ENCODE results near the gene ADAM19.

ADAM19 gene

DNA sequence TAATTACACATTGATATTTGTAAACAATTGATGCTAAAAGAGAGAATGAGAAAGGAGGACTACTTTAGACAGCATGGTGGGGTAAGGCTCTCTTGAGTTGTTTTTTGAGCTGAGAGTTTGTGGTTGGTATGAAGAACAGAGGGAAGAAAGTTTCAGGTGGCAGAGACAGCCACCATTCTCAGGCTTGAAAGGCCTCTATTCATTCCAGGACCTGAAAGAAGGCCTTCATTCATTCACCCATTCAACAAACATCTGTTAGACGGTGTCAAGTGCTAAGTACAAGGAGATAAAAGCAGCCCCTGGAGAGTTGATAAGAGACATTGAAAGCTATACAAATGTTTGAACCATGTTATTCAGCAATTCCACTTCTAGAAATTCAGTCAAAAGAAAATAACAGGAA lies 21.7 kb upstream of the ADAM19 start:
- DNase-seq (ENCODE audit: extremely low read depth in 1 of 2, low read depth in 1 of 2), result no peak

DNA sequence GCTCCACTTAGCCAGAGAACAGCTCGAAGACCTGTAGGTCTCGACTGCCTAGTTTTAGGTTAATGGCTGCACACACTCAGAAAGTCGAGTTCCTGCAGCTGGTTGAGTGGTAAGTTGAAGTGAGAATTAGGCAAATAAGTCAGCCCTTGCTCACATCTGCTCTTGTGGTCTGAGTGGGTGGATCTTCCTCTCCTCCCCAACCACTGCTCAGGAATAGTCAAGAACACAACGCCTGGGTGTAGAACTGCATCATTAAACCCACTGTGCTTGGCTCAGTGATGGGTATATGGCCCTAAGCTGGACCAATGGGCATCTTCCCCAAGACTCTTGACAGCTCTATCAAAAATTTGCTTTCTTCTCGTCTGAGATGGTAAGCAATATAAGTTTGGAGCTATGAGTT lies 20.9 kb upstream of the ADAM19 start:
- no peak for DNase-seq (ENCODE audit: extremely low read depth in 1 of 2, low read depth in 1 of 2)

DNA sequence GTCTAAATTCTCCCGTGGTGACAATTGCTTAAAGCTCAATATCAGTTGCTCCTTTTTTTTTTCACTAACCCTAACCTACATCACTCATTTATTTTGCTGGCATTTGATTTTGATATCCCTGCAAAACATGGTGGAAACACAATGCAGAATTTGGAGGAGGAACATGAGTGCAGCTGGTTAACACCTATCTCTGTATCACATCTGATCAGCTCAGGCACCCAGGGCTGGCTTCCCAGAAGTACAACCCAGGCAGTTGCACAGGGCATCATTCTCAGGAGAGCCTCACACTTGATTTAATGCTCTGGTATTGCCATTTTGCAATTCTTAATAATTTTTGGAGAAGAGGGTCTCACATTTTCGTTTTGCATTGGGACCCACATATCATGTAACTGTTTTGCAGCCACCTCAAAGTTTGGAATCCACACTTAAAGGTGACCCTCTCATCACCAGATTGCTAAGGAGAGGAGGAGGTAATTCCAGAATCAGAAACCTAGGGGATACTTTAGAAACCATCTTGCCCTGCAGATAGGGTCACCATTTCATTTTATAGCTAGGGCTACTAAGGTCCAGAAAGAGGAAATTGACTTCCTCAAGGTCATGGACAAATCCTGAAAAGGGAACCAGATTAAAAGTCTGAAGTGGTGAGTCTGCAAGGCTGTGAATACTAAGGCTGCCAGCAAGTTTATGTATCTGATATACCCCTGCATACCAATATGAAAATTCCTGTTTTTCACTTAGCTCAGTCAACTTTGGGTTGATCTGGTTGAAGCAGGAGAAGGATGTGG lies 19.3 kb upstream of the ADAM19 start:
- no peak for DNase-seq (ENCODE audit: extremely low read depth in 1 of 2, low read depth in 1 of 2)

DNA sequence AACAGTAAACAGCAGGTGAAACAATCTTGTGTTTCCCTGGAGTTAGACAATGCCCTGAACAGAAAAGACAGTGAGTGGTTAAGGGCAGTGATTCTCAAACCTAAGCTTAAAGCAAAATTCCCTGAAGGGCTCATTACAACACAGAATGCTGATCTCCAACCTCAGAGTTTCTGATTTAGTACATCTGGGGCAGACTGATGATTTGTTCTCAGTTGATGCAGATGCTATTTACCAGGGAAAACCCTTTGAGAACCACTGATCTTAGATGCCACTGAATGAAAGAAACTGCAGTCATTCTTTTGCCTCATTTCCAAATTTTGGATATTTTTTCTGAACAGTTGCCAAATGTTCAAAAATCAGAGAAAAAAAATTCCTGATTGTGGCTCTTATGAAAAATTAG lies 18.7 kb upstream of the ADAM19 start:
- no peak for DNase-seq (ENCODE audit: extremely low read depth in 1 of 2, low read depth in 1 of 2)

DNA sequence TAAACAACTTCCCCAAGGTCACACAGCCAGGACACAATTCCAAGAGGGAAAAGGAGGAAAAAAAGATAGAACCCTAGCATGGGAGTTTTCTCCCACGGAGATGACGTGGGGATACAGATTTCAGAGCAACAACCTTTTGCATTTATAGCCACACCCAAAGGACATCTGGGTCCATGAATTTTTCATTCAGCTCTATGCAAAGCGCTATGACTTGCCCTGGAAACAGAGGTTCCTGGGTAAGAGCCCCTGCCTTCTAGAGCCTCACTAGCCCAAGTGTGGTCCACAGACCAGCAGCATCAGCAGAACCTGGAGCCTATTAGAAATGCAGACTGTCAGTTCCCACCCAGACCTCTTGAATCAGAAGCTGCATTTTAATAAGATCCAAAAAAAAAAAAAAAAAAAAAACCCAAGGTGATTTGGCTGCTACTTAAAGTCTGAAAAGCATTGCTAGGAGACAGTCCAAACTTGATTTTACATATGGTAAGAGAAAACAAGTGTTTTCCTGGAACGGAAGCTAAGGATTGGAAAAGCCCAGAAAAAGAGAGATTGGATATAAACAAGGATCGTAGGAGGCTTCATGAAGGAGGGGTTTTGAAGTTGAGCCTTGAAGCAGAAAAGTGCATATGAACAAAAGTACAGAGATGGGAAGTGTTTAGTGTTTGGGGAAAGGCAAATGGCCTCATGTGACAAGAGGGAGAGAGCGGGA lies 17.6 kb upstream of the ADAM19 start:
- no peak for DNase-seq (ENCODE audit: extremely low read depth in 1 of 2, low read depth in 1 of 2)

DNA sequence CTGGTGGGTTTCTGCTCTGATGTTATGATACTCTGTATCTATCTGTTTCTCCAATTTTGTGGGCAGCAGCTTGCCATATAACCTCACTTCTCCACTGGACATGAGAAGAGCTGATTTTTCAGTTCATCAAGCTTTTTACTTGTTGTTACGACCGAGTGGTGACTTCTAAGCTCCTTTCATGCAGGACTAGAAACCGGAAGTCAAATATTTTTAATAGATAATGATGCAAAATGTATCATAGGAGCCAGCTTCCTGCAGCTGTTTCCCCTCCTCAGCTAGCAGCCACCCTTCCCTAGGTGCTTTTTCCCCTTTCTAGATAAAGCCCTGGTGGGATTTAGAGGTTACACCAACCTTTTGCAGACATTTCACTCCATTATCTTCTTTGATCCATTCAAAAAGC lies 17.0 kb upstream of the ADAM19 start:
- no peak for DNase-seq (ENCODE audit: extremely low read depth in 1 of 2, low read depth in 1 of 2)

DNA sequence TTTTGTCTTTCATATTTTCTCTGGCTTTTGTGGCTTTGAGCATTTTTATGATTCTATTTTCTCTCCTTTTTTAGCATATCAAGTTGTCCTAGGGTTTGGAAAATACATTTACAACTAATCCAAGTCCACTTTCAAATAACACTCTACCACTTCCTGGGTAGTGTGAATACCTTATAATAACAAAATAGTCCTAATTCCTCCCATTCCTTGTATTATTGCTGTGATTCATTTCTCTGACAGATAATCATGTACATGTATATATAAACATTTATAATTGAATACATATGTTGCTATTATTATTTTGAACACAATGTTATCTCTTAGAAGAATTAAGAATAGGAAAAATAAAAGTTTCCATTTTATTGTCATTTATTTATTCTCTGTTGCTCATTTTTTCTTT lies 14.9 kb upstream of the ADAM19 start:
- DNase-seq (ENCODE audit: extremely low read depth in 1 of 2, low read depth in 1 of 2), result no peak

DNA sequence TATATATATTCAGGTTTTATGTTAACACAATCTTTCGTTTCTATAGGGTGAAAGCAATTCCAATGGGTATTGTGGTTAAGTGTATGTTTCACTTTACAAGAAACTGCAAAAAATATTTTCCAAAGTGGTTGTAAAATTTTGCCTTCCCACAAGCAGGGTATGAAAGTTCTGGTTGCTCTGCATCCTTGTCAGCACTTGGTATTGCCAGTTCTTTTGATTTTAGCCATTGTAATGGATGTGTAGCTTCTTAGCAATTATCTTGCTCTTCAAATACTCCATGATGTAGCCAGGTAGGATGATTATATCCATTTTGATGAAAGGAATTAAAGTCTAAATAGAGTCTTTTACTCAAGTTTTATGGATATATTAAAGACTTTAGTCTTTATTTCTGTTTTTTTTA lies 9.1 kb upstream of the ADAM19 start:
- DNase-seq (ENCODE audit: extremely low read depth in 1 of 2, low read depth in 1 of 2), result no peak

DNA sequence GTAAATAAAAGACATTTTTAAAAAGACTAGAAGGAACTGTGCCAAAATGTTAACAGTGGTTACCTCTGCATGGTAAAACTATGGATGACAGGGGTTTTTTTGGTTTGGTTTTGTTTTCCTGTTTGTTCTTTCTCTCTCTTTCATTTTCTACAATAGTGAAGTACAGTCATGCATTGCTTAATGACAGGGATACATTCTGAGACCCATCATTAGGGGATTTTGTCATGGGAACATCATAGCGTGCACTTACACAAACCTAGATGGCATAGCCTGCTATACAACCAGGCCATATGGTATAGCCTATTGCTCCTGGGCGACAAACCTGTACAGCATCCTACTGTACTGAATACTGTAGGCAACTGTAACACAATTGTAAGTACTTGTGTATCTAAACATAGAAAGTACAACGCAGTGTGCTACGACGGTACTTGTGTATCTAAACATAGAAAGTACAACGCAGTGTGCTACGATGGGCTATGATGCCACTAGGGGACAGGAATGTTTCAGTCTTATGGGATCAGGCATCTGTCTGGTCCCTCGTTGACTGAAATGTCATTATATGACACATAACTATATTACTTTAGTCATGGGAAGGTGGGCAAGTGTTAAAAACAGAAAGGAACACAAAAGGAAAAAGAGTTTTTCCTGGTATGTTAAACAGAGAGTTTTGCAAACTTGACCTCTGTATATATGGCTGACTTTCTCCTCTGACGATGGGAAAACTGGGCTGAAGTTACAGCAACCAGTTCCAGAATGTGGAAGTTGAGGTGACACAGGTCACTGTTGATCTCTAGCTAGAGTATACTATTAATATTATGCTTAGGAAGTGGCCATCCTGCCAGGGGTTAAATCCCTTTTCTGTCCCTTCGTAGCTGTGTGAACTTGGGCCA lies 7.4 kb upstream of the ADAM19 start:
- no peak for DNase-seq (ENCODE audit: extremely low read depth in 1 of 2, low read depth in 1 of 2)

DNA sequence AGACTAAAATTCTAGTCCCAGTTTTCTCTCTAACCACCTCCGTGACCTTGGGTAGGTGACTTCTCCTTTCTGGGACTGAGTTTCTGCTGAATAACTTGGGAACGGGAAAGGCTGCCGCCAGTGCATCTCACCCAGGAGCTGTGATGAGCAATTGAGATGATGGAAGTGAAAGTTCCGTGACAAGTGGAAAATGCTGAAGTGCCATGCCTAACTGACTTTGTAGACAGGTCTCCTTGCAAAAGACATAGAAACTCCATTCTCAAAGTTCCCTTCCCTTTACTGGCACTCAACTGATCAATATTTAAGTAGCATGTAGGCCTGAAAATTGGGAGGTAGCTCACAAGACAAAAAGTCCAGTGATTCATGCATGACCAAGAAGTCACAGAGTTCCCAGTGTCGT lies 6.3 kb upstream of the ADAM19 start:
- no peak for DNase-seq (ENCODE audit: extremely low read depth in 1 of 2, low read depth in 1 of 2)

DNA sequence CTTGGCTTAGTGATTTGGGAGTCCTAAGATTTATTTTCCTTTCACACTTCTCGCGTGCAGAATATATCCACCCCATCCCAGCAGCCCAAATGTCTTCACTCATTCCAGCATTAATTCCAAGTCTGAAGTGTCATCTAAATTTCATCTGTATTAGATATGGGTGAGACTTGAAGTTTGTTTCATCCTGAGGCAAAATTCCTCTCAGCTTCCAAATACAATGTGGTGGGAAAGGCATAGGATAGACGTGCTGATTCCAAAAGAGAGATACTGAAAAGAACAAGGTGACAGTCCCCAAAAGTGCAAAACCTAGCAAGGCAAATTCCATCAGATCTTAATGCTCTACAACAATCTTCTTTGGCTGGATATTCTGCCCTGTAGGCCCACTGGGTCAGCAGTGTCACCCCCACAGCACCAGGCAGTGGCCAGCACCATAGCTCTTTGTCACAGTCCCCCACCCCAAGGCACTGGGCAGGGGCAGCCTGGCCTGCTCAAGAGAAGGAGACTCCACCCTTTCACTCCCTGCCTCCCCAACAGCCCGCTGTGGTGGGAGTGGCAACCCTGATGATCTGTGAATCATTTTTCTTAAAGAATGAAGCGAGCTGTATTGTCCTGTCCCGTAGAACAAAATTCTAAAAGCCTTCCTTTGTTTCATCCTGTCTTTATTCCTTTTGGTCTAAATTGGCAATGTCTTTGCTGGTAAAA lies 2.7 kb upstream of the ADAM19 start:
- DNase-seq (ENCODE audit: extremely low read depth in 1 of 2, low read depth in 1 of 2), result no peak

DNA sequence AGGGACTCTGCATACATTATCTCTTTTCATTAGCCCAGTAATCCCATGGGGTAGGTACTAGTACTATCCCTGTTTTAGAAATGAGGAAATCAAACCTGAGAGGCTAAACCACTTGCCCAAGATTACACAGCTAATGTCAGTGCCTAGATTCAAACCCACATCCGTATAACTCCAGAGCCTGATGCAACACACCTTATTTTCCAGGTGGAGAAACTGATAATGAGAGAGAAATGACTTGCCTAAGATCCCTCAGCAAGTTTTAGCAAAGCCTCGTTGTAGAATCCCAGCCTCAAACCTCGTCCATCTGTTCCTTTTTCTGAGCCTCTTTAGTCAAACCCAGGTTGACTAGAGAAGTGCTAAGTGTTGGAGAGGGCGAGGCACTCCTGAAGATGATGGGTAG lies 1.1 kb upstream of the ADAM19 start:
- no peak for DNase-seq (ENCODE audit: extremely low read depth in 1 of 2, low read depth in 1 of 2)

DNA sequence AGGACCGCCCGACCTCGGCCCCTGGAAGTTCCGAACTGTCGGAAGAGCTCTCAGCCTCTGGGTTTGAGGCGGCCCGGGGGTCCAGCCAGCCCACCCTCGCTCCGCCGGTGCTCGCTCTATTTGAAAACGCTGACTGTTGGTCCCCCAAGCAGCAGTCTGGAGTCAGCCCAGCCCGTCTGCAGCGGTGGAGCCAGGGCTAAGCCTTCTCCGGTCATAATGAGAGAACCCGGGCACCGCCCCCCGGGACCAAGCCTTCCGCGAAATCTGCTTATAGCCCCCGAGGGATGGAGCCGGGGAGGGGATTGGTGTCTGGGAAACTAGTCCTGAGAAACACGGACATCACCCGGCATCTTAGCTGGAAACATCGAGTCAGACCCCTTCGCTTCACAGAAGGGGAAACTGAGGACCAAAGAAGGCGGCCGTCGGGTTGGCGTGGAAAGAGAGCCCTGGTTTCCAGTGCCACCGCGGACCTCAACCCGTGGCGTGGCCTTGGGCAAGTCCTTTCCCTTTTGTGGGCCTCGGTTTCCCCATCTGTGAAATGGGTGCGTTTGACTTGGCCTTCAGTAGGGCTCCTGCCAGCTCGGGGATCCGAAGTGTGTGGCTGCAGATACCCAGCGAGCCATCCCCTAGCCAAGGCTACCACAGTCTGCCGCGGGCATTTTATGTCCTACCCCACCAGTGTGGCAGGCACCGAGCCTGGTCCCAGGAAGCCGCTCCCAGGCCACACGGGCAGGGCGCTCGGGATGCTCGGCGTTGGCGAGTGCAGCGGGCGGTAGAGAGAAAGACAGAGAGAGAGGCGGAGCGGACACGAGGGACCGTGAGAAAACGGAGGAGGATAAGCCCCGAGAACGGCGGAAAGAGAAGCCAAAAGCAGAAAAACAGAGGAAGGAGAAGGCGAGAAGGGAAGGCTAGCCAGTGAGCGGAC lies 857 bp downstream of the ADAM19 start:
- DNase-seq (ENCODE audit: extremely low read depth in 1 of 2, low read depth in 1 of 2), result no peak

DNA sequence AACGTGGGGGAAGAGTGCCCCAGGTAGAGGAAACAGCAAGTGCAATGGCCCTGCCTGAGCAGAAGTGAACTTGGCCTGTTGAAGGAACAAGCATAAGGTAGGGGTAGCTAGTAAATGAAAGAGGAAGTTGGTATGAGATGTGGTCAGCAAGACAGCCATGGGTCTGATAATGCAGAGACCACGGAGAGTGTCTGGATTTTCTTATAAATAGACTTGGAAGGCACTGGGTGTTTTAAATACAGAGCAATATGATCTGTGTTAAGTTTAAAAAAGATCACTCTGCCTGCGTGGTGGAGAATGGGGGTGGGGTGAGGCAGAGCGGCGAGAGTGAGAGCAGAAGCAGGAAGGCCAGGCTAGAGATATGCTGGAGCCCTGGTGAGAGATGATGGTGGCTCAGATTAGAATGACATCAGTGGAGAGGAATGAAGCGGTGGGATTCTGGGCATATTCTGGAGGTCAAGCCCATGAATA lies 4.2 kb downstream of the ADAM19 start:
- DNase-seq (ENCODE audit: extremely low read depth in 1 of 2, low read depth in 1 of 2), result no peak

DNA sequence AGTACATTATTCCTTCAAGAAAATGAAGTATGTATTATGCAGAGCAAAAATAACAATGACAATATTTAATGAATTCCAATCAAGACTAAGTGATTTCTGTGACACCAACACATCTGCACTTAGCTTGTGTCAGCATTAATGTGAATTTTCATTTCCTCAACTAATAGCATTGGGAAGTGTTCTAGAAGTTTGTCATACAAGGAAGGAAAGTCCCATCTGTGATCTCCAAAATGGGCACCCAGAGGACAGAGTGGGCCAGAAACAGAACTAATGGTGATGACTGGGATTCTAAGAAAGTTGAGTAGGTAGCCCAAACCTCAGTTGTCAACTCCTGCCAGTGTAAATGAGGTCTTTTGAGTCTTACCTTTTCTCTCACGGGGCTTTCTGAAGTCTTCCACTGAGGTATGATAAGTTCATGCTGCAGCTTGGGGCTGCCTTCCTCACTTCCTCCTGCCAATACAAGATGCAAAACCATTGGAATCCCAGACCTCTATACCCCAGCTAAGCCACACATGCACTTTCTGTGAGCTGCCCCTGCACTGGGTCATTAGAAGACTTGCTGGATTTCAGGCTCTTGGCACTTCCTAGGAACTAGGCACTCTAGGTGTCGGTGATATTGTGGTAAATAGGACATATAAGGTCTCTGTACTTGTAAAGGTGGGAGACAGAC lies 4.9 kb downstream of the ADAM19 start:
- no peak for DNase-seq (ENCODE audit: extremely low read depth in 1 of 2, low read depth in 1 of 2)

DNA sequence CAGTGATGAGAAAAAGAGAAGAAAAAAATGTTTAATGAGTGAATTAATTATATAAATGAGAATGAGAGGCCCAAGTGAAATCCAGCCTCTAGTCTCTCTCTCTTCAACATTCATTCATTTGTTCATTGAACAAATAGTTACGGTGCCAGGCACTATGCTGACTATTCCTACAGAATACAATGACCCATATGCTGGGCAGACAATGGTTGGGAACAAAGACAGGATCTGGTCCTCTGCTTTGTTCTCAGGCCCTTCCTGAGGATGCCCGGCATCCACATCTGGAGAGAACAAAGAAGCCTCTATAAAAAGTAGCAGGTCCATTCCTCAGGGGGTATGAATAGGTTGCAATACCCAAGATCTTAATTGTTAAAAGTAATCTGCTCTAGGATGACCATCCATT lies 6.9 kb downstream of the ADAM19 start:
- DNase-seq (ENCODE audit: extremely low read depth in 1 of 2, low read depth in 1 of 2), result no peak

DNA sequence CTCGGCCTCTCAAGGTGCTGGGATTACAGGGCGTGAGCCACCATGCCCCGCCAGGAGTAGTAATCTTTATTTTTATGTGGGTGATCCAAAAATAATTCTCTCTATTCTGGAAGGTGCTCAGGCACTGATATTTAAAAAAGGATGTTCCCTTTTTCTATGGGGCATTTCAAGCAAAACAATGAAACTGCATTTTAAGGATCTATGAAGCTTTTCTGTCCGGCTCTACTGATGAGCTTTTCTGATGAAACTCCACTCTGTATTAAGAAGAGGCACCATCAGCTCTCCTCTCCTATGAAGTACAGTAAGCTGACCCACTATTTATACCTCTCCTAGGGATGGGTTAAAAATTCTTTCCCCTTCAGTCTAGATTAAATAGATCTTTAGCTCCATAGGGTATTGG lies 7.4 kb downstream of the ADAM19 start:
- DNase-seq (ENCODE audit: extremely low read depth in 1 of 2, low read depth in 1 of 2), result no peak

DNA sequence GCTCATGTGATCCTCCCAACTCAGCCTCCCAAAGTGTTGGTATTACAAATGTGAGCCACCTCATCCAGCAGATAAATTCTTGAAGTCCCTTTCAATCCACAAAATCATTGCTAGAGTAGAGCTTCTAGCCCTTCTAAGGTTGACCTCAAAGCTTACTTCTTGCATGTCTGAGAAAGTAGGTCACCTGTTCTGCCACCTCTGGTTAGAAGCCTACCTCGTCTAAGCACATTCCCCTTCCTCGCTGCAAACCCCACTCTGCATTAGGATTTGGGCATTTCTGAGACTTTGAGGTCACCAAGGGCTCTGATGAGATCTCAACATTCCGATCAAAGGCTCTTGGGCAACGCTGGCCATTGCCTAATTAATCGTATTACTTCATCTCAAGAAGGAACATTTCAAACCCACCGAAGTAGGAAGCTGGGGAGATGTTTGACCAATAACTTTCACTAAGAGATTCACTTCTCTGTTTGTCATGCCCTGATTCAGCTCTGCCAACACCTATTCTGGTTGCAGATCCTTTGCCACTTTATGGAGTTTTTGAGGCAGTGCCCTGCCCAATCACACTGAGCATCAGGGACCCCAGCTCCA lies 8.6 kb downstream of the ADAM19 start:
- DNase-seq (ENCODE audit: extremely low read depth in 1 of 2, low read depth in 1 of 2), result no peak
